ENCODE results near the gene PPIF. TPM values are rescaled to one million over a fixed set of nuclear protein-coding genes. Genes with fewer than 3 reads are reported as not detected.

Gene PPIF
- total RNA-seq, 6 experiments from 2014 or later, result 53.7 to 106 (median 90.1) TPM

- intact Hi-C loops (cut with DNase I), result loop anchor here in 1 of 2 donors (10.0 kb wide), 1 partner anchor 73 kb away; no protein-coding TSS in a partner anchor
- peaks cover 0 to 15% (median 0%) of the 10 kb centered on the region in 4 donors for H3K4me1 ChIP-seq
- ATAC-seq, result peak in 2 of 4 donors; percentile 6 to 9
- WGBS (ENCODE audit: insufficient coverage, low coverage, low lambda C conversion rate, missing lambda C conversion rate), result 60% methylated on average over 8 of the region's 12 CpGs
- no peaks in the 10 kb centered on the region for H3K27me3 ChIP-seq
- no peaks in the 10 kb centered on the region for H3K9me3 ChIP-seq
- H3K36me3 ChIP-seq, result peaks cover 0 to 5% (median 0%) of the 10 kb centered on the region in 4 donors
- peak in 2 of 3 donors; percentile 45 to 49 for DNase-seq
- no peak overlapping the region for H3K27ac ChIP-seq
- no peak for TF ChIP-seq CTCF (IDR thresholded peaks at IDR 0.05)
- TF ChIP-seq POLR2A (IDR thresholded peaks at IDR 0.05), result no peak
- H3K4me3 ChIP-seq, result no peak overlapping the region
Measured at GRCh38 chr10:79391231-79392019, 44.2 kb downstream of the PPIF start.

- TF ChIP-seq CTCF (IDR thresholded peaks at IDR 0.05) (no peak), POLR2A (IDR thresholded peaks at IDR 0.05) (no peak)
- WGBS (ENCODE audit: insufficient coverage, low coverage, low lambda C conversion rate, missing lambda C conversion rate), result 82% methylated on average over 13 of the region's 14 CpGs
- Histone ChIP-seq H3K4me3 (no peak overlapping the region), H3K27me3 (no peaks in the 10 kb centered on the region), H3K27ac (no peak overlapping the region), H3K36me3 (peaks cover 0 to 5% (median 0%) of the 10 kb centered on the region in 4 donors), H3K4me1 (peaks cover 0 to 20% (median 1%) of the 10 kb centered on the region in 4 donors), H3K9me3 (no peaks in the 10 kb centered on the region)
- intact Hi-C loops (cut with DNase I), result loop anchor here in 1 of 2 donors (10.0 kb wide), 1 partner anchor 73 kb away; no protein-coding TSS in a partner anchor
- no peak for ATAC-seq
- peak in 2 of 3 donors; percentile 42 for DNase-seq
Measured at GRCh38 chr10:79392020-79392398, 44.7 kb downstream of the PPIF start.

DNA sequence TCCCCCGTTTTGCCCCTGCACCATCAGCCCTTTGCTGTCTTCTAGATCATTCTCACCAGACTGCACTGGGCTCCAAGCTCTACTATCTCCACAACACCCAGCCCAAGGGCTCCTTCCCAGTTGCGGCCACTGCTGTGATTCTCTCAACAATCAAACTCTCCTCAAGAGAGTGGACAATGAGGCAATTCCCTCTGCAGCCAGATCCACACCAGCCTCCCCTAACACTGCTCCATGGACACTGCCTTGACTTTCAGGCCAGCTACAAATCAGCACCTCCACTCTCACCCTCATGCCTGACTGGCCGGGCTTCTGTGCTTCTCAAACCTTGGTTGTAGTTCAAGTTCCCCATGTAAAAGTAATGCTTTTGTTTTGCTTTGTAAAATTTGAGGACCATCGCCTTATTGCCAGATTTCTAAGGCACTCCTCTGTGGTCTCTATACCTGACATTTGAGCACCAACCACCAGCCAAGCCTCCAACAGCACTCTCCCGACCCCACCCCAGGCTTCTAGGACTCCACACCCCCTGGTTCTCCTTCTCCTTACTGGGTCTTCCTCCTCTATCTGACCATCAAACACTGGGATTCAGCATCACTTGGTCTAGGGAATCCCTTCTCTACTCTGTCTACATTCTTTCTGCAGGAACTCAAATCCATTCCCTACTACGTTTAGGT lies 45.4 kb downstream of the PPIF start:
- no peak for TF ChIP-seq CTCF (IDR thresholded peaks at IDR 0.05)
- TF ChIP-seq POLR2A (IDR thresholded peaks at IDR 0.05), result no peak
- H3K36me3 ChIP-seq, result peaks cover 0 to 5% (median 0%) of the 10 kb centered on the region in 4 donors
- intact Hi-C loops (cut with DNase I), result loop anchor here in 1 of 2 donors (10.0 kb wide), 1 partner anchor 72 kb away; no protein-coding TSS in a partner anchor
- no peak overlapping the region for H3K4me3 ChIP-seq
- no peak overlapping the region for H3K27ac ChIP-seq
- ATAC-seq (no peak), DNase-seq (peak in 1 of 3 donors; percentile 35)
- no peaks in the 10 kb centered on the region for H3K9me3 ChIP-seq
- no peaks in the 10 kb centered on the region for H3K27me3 ChIP-seq
- H3K4me1 ChIP-seq, result peaks cover 0 to 27% (median 4%) of the 10 kb centered on the region in 4 donors
- 72% methylated on average over 6 of the region's 6 CpGs for WGBS (ENCODE audit: insufficient coverage, low coverage, low lambda C conversion rate, missing lambda C conversion rate)

- Histone ChIP-seq H3K27ac (no peak overlapping the region), H3K9me3 (no peaks in the 10 kb centered on the region), H3K27me3 (no peaks in the 10 kb centered on the region), H3K4me3 (no peak overlapping the region), H3K4me1 (peaks cover 0 to 34% (median 8%) of the 10 kb centered on the region in 4 donors), H3K36me3 (peaks cover 0 to 5% (median 0%) of the 10 kb centered on the region in 4 donors)
- DNase-seq, result peak in 2 of 3 donors; percentile 34 to 44
- WGBS (ENCODE audit: insufficient coverage, low coverage, low lambda C conversion rate, missing lambda C conversion rate), result 80% methylated on average over 1 of the region's 4 CpGs
- TF ChIP-seq POLR2A (IDR thresholded peaks at IDR 0.05), result no peak
- TF ChIP-seq CTCF (IDR thresholded peaks at IDR 0.05), result no peak
- intact Hi-C loops (cut with DNase I), result loop anchor here in 1 of 2 donors (10.0 kb wide), 1 partner anchor 71 kb away; no protein-coding TSS in a partner anchor
- no peak for ATAC-seq
Measured at GRCh38 chr10:79393221-79393923, 46.1 kb downstream of the PPIF start.
